Sigmoid colon (tissue), 4 donors: Measurements from ENCODE around the gene NAGLU.

ENCODE experiments used
- EP300 ChIP-seq, 4 donors: sonication (generic); formaldehyde crosslinking; IDR thresholded peaks; one replicate each; pipeline ENCODE4 v1.6.1; 2017; ENCODE audit warnings: antibody characterized with exemption in 4 of 4
- POLR2A ChIP-seq, 2 donors: fragments of 450-650 bp; IDR thresholded peaks; one replicate each; pipeline ENCODE4 v1.6.1; 2016; ENCODE audit warnings: antibody characterized with exemption in 2 of 2, mild to moderate bottlenecking in 2 of 2, moderate library complexity in 2 of 2
- POLR2AphosphoS5 ChIP-seq, 4 donors: sonication (generic); formaldehyde crosslinking; IDR thresholded peaks; one replicate each; pipeline ENCODE4 v1.6.1; 2017; ENCODE audit warnings: antibody characterized with exemption in 4 of 4
- TF ChIP-seq, protein P1 (sequence below), 4 experiments: fragments of 450-650 bp in 3 of 4; fragments of 200-600 bp in 1 of 4; IDR thresholded peaks; one replicate each; pipeline ENCODE4 v1.5.1; 2016 to 2019; ENCODE audit warnings: antibody characterized with exemption in 4 of 4, mild to moderate bottlenecking in 3 of 4, moderate library complexity in 2 of 4

DNA sequence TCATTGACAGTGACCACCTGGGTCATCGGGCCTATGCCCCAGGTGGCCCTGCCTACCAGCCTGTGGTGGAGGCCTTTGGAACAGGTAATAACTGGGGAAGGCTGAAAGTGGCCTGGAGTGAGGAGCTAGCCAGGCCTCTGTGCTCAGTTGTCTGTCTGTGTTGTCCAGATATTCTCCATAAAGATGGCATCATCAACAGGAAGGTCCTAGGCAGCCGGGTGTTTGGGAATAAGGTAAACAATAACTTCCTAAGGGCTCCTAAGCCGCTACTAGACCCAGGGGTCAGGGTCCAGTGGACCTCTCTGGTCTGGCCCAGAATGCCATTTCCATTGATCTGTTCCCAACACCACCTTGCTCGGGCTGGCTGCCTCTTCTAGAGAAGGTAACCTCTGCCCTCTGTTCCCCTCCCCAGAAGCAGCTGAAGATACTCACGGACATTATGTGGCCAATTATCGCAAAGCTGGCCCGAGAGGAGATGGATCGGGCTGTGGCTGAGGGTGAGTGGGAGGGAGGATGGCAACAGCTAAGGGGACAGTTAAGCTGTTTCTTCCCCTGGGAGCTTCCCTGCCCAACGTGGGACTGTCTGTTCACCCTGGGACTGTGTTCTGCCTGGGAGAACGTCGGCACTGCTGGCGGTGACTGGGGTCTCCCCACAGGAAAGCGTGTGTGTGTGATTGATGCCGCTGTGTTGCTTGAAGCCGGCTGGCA is 28.9 kb downstream of the NAGLU start:
- TF ChIP-seq, protein P1, sequence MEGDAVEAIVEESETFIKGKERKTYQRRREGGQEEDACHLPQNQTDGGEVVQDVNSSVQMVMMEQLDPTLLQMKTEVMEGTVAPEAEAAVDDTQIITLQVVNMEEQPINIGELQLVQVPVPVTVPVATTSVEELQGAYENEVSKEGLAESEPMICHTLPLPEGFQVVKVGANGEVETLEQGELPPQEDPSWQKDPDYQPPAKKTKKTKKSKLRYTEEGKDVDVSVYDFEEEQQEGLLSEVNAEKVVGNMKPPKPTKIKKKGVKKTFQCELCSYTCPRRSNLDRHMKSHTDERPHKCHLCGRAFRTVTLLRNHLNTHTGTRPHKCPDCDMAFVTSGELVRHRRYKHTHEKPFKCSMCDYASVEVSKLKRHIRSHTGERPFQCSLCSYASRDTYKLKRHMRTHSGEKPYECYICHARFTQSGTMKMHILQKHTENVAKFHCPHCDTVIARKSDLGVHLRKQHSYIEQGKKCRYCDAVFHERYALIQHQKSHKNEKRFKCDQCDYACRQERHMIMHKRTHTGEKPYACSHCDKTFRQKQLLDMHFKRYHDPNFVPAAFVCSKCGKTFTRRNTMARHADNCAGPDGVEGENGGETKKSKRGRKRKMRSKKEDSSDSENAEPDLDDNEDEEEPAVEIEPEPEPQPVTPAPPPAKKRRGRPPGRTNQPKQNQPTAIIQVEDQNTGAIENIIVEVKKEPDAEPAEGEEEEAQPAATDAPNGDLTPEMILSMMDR (IDR thresholded peaks at IDR 0.05) = no peak
- no peak for TF ChIP-seq EP300 (IDR thresholded peaks at IDR 0.05)
- TF ChIP-seq POLR2AphosphoS5 (IDR thresholded peaks at IDR 0.05) = no peak
- no peak for TF ChIP-seq POLR2A (IDR thresholded peaks at IDR 0.05)
